OCI-LY7 (cell line): Measurements from ENCODE around the gene UNC5B. TPM values are rescaled to one million over a fixed set of nuclear protein-coding genes. Genes with fewer than 3 reads are reported as not detected.

Source experiments
- BruUV-seq: library from RNA; stranded (reverse); fragments of 400-500 nt; replicated peaks from 2 replicates; lab custom pipeline; 2021; lab: Mats Ljungman, UMichigan
- CTCF ChIA-PET: fragments of 300-600 bp; sonication (Branson Sonifier 250); formaldehyde crosslinking; loops from one replicate; lab custom pipeline; 2022; ENCODE audit warnings: antibody characterized with exemption; ENCODE audit not compliant: unreplicated experiment; lab: Charles Lee
- POLR2A ChIA-PET: fragments of 300-600 bp; sonication (Branson Sonifier 250); formaldehyde crosslinking; loops from one replicate; lab custom pipeline; 2022; ENCODE audit warnings: antibody characterized with exemption; lab: Charles Lee
- DNase-seq: peaks from one replicate; pipeline ENCODE4 v3.0.0-alpha.2; 2015; ENCODE audit warnings: low spot score
- H2AFZ ChIP-seq: fragments of 200-600 bp; sonication (generic), shearing (Covaris generic); 2 replicates; pipeline ENCODE4 v1.6.1; 2014; ENCODE audit warnings: mild to moderate bottlenecking, antibody characterized with exemption, low read length, moderate library complexity
- H3K27ac ChIP-seq: fragments of 200-600 bp; sonication (generic); 2 replicates; pipeline ENCODE4 v1.5.1; 2014; ENCODE audit warnings: mixed run types, low read depth, mild to moderate bottlenecking, moderate library complexity, low read length, inconsistent platforms; ENCODE audit not compliant: poor library complexity, severe bottlenecking
- H3K36me3 ChIP-seq: fragments of 200-600 bp; sonication (generic); 2 replicates; pipeline ENCODE4 v1.6.1; 2014; ENCODE audit warnings: mild to moderate bottlenecking, antibody characterized with exemption, low read length, moderate library complexity, mixed read lengths; ENCODE audit not compliant: insufficient read depth
- H3K4me1 ChIP-seq: fragments of 200-600 bp; sonication (generic); 2 replicates; pipeline ENCODE4 v1.5.1; 2014; ENCODE audit warnings: mild to moderate bottlenecking, low read length; ENCODE audit not compliant: insufficient read depth, poor library complexity, severe bottlenecking
- H3K4me2 ChIP-seq: fragments of 200-600 bp; sonication (generic); 2 replicates; pipeline ENCODE4 v1.6.1; 2014; ENCODE audit warnings: mild to moderate bottlenecking, low read length
- H3K4me3 ChIP-seq: fragments of 200-600 bp; sonication (generic); 2 replicates; pipeline ENCODE4 v1.5.1; 2014; ENCODE audit warnings: mild to moderate bottlenecking, low read depth, low read length; ENCODE audit not compliant: poor library complexity, severe bottlenecking
- H3K79me2 ChIP-seq: fragments of 200-600 bp; sonication (generic); 2 replicates; pipeline ENCODE4 v1.6.1; 2016; ENCODE audit warnings: low read depth, mild to moderate bottlenecking, low read length, moderate library complexity, mixed read lengths; ENCODE audit not compliant: insufficient read depth
- H3K9me2 ChIP-seq: fragments of 200-600 bp; sonication (generic); 2 replicates; pipeline ENCODE4 v1.6.1; 2016; ENCODE audit warnings: mild to moderate bottlenecking, low read length, mixed read lengths; ENCODE audit not compliant: insufficient read depth
- H3K9me3 ChIP-seq: fragments of 200-600 bp; sonication (generic); 2 replicates; pipeline ENCODE4 v1.6.1; 2014; ENCODE audit warnings: mild to moderate bottlenecking, mixed run types, low read length, mixed read lengths
- H4K20me1 ChIP-seq: fragments of 200-600 bp; sonication (generic); 2 replicates; pipeline ENCODE4 v1.6.1; 2014; ENCODE audit warnings: mild to moderate bottlenecking, antibody characterized with exemption, low read length, moderate library complexity, mixed read lengths; ENCODE audit not compliant: insufficient read depth
- EZH2phosphoT487 ChIP-seq: fragments of 200-600 bp; sonication (generic); IDR thresholded peaks from 2 replicates; pipeline ENCODE4 v1.6.1; 2018; ENCODE audit warnings: low read depth, borderline replicate concordance, mild to moderate bottlenecking, mixed run types, antibody characterized with exemption, low read length, moderate library complexity, mixed read lengths
- intact Hi-C: fragments of 100-400 bp; cut with micrococcal nuclease; formaldehyde crosslinking; loops from one replicate; pipeline ENCODE4 v1.10.0; 2022; ENCODE audit not compliant: unreplicated experiment
- total RNA-seq, 2 experiments: library from RNA; depleted of rRNA in 1 of 2; stranded (reverse); fragments of >200 nt in 1 of 2; shearing (Covaris generic) in 1 of 2; gene quantifications; 2 replicates each; pipeline ENCODE4 v1.2.3, GENCODE V29; 2014 to 2022
- TF ChIP-seq, protein P1 (sequence below): fragments of 200-600 bp; sonication (generic); conservative IDR thresholded peaks from 2 replicates; pipeline ENCODE4 v1.5.1; 2014; ENCODE audit warnings: mild to moderate bottlenecking, antibody characterized with exemption, low read length, moderate library complexity, mixed read lengths

UNC5B gene
- total RNA-seq, 2 experiments from 2014 or later, result not detected

DNA sequence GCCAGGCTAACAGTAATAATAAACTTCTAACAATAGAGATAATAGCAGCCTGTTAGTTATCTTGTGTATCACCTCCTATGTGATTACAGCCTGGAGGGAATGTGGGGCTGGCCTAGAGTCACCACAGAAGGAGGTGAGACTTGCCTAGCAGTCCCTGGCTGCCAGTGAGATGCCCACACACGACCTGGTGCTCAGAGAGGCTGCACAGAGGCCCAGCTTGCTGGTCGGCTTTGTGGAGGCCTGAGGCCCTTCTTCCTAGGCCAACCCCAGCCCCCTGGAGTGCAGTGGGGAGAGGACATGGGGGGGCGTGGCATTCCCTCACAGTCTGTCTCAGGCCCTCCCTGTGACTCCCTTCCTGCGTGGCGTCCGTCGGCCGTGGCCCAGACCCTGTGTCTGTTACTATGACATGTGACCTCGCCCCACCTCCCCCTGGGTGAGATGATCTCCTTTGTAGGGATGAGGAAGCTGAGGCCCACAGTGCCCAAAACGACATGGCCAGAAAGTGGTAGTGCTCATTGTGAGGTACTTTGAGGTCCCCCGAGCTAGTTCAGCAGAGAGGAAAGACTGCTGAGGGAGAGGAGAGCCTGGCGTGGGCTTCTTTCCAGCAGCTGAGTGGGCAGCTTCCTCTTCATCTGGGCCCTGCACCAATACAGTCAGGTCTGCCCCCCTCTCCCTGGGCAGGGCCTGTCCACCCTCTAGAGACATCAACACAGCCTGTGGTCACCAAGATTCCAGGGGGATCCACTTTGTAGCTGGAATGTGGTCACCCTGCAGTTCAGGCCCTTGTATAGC, 29.7 kb downstream of the UNC5B start:
- H3K79me2 ChIP-seq, result no peaks in the 10 kb centered on the region
- no peak overlapping the region for H3K4me3 ChIP-seq
- no peaks in the 10 kb centered on the region for H4K20me1 ChIP-seq
- no peaks in the 10 kb centered on the region for H3K9me3 ChIP-seq
- no peak overlapping the region for H2AFZ ChIP-seq
- intact Hi-C loops, result no loop called here
- ChIA-PET CTCF (no interaction called here), POLR2A (no interaction called here)
- no peaks in the 10 kb centered on the region for H3K9me2 ChIP-seq
- H3K4me1 ChIP-seq, result peaks cover 3% of the 10 kb centered on the region
- TF ChIP-seq EZH2phosphoT487, result no peak
- TF ChIP-seq, protein P1, sequence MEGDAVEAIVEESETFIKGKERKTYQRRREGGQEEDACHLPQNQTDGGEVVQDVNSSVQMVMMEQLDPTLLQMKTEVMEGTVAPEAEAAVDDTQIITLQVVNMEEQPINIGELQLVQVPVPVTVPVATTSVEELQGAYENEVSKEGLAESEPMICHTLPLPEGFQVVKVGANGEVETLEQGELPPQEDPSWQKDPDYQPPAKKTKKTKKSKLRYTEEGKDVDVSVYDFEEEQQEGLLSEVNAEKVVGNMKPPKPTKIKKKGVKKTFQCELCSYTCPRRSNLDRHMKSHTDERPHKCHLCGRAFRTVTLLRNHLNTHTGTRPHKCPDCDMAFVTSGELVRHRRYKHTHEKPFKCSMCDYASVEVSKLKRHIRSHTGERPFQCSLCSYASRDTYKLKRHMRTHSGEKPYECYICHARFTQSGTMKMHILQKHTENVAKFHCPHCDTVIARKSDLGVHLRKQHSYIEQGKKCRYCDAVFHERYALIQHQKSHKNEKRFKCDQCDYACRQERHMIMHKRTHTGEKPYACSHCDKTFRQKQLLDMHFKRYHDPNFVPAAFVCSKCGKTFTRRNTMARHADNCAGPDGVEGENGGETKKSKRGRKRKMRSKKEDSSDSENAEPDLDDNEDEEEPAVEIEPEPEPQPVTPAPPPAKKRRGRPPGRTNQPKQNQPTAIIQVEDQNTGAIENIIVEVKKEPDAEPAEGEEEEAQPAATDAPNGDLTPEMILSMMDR, result no peak
- H3K36me3 ChIP-seq, result no peaks in the 10 kb centered on the region
- no peak overlapping the region for H3K27ac ChIP-seq
- BruUV-seq, result no TSS peak
- no peak for DNase-seq
- no peak overlapping the region for H3K4me2 ChIP-seq

DNA sequence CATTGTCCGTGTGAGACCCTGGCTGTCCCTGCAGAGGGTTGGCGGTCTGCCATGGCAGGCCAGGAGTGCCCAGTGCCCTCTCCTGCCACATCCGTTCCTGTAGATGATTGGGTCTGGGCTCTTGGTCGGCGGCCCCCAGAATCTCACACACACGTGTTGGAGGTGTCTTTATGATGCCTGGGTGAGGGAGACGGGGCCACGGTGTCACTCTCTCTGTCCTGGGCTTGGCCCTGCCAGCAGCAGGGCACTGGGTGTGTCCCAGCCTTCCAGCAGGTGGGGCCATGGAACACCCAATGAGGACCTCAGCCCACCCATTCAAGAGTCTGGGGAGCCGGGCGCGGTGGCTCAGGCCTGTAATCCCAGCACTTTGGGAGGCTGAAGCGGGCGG, 30.2 kb downstream of the UNC5B start:
- H3K27ac ChIP-seq, result no peak overlapping the region
- ChIA-PET CTCF (no interaction called here), POLR2A (no interaction called here)
- H3K79me2 ChIP-seq, result no peaks in the 10 kb centered on the region
- no TSS peak for BruUV-seq
- no peaks in the 10 kb centered on the region for H4K20me1 ChIP-seq
- H3K36me3 ChIP-seq, result no peaks in the 10 kb centered on the region
- no peaks in the 10 kb centered on the region for H3K9me2 ChIP-seq
- H3K4me1 ChIP-seq, result peaks cover 3% of the 10 kb centered on the region
- no peak overlapping the region for H3K4me2 ChIP-seq
- intact Hi-C loops, result no loop called here
- no peak for DNase-seq
- no peak overlapping the region for H3K4me3 ChIP-seq
- no peak overlapping the region for H2AFZ ChIP-seq
- TF ChIP-seq EZH2phosphoT487, result no peak
- TF ChIP-seq, protein P1, result no peak
- H3K9me3 ChIP-seq, result no peaks in the 10 kb centered on the region

DNA sequence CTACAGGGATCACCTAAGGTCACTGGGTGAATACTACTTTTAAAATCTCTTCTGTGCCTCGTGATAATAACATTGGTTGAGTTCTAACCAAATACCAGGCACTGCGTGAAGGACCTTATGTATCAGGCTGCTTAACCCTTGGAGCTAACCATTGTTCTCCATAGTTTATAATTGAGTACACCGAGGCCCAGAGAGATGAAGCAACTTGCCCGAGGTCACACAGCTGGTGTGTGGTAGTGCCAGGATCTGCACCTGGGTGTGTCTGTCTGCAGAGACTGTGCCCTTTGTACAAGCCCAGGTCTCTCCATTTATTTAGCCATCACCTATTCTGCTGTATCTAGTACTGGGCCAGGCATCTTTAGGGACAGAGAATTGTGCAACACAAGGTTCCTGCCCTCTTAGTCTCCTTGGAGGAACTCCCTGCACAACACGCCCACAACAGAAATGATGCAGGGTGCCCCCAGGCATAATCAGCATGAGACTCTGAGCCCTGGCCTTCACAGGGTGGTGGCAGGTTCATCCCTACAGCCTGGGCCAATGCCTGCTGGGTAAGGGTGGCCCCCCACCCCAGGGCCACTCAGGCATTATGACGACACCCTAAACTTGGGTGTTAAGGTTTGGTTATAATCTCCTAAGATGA, 31.5 kb downstream of the UNC5B start:
- BruUV-seq, result no TSS peak
- DNase-seq, result no peak
- Histone ChIP-seq H3K4me2 (no peak overlapping the region), H3K79me2 (no peaks in the 10 kb centered on the region), H3K36me3 (no peaks in the 10 kb centered on the region), H2AFZ (no peak overlapping the region), H3K4me3 (no peak overlapping the region), H4K20me1 (no peaks in the 10 kb centered on the region), H3K27ac (no peak overlapping the region), H3K4me1 (peaks cover 3% of the 10 kb centered on the region), H3K9me3 (no peaks in the 10 kb centered on the region), H3K9me2 (no peaks in the 10 kb centered on the region)
- ChIA-PET POLR2A (no interaction called here), CTCF (no interaction called here)
- no peak for TF ChIP-seq EZH2phosphoT487
- TF ChIP-seq, protein P1, result no peak
- intact Hi-C loops, result no loop called here
